Hematopoietic multipotent progenitor cell treated with erythropoietin and hydrocortisone succinate and interleukin-3 and kit ligand, for 17 days (in vitro differentiated cells): Measurements from ENCODE around the gene PDP2.
"Not testable (repeated sequence)": the region's sequence is repeated elsewhere in the genome, so short reads cannot be mapped to it uniquely, and the experiment has no call there.

Source experiments
- DNase-seq: peaks from one replicate; pipeline ENCODE4 v3.0.0-alpha.2; 2015; ENCODE audit warnings: low spot score

PDP2 gene

DNA sequence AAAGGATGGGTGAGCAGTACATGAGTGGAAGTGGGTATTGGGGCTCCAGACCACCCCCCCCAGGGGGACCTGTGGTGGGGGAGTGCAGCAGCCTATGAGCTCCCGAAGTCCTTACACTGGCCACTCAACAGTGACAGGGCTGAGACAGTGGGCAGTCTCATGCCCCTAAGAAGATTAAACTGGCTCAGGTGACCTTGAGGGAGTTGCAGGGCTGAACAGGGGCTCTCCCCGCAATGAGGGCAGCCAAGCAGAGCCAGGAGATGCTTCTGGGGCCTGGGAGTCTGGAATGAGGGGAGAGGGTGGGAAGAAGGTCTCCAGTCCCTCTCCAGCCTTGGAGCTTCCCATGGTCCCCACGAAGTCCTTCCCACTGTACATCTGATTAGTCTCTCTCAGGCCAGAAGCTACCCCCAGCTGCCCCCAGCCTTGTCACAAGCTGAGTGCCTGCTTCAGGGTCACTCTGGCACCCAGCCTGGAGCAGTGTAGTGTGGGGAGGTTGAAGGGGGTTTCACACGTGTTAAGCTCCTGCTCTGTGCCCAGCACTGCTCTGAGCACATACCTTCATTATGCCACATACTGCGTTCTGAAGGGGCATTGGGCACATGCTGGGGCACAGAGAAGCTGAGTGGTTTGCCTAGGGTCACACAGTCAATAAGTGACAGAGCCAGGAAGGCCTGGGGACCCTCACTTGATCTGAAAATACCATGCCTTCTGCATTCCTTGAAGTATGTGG lies 39.4 kb downstream of the PDP2 start:
- no peak for DNase-seq

DNA sequence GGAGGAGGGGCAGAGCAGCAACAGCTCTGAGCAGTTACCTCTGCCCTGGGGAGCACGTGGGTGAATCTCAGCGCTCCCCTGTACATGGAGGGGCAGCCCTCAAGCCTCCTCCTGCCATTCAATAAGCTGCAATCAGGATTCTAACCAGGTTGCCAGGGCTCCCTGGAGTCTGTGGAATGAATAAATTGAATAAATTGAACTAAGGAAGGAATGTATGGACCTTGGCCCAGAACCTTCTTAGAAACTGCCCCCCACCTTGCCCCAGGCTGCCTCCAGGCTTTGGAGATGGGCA lies 39.9 kb downstream of the PDP2 start:
- no peak for DNase-seq

DNA sequence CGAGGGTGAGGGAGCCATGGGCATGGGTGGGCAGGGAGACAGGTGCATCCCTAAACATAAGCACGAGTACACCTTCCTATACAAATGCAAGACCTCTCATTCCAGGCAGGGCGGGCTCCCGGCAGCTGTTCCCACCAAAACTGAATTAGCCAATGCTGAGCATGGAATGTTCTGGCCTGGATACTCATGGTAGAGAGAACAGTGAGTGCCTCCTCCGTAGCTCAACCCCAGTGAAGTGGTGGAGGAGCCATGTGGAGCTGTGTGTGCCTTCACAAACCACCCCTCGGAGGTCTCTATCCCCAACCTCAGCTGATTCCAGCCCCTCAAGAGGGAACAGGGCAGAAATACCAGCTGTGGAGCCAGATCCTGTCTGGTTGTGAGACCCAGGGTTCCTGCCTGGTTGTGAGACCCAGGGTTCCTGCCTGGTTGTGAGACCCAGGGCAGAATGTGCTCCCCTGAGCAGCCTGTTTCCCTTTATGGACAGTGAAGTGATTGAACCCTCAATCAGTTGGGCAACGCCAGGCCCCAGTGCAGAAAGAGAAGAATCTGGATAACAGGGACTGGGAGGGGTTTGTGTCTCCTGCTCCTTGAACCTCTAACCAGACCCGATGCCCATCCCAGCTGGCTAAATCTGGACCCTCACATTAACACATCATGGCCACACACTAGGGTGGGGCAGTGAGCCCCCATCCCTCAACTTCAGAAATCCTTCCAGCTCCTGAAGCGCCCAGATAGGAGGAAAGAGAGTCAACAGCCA lies 40.8 kb downstream of the PDP2 start:
- no peak for DNase-seq

DNA sequence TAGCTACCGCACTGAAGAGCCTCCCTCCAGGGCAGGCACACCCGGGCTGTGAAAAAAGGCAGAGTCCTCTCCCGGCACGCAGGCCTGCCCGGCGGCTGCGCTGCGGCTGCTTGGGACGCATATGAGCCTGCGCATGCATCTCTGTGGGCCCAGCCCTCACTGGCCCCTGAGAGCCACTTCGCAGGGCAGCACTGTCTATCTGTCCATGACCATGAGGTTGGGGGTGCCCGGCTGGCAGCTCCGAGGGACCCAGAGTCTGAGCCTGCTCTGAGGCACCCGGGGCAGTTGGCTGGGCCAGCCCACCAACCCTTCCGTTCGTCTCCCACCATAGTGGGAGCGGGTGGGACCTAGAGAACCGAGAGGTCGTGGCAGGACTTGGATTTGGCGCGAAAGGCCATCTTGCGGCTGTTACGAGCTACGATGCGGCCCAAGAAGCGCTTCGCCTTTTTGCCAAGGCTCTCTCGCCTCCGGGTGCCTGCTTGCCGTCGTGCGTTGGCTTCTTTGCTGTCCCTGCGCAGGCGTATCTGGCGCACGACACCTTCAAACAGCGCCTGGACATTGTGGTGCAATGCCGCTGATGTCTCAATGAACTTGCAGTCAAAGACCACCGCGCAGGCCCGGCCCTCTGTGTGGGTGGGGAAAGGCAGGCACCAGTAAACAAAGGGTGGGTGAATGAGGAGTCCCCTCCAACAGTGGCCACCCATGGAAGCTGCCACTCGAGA lies 41.6 kb downstream of the PDP2 start:
- DNase-seq, result no peak

DNA sequence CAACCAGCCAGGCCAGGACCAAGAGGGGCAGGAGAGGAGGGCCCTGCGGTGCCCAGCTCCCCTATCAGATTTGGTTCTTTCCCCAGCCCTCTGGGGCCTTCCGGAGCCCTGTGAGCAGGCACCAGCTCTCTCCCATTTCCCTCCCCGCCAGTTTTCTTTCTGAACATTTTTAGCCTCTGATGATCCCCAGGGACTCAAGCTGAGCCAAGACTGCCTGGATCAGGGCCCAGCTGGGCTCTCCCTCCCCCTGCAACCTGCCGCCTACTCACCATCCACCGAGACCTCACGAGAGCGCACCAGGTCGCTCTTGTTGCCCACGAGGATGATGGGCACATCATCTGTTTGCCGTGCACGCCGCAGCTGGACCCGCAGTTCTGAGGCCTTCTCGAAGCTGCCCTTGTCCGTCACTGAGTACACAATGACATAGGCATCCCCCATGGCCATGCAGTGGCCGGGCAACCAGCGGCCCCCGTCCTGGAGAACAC lies 43.0 kb downstream of the PDP2 start:
- DNase-seq, result no peak

DNA sequence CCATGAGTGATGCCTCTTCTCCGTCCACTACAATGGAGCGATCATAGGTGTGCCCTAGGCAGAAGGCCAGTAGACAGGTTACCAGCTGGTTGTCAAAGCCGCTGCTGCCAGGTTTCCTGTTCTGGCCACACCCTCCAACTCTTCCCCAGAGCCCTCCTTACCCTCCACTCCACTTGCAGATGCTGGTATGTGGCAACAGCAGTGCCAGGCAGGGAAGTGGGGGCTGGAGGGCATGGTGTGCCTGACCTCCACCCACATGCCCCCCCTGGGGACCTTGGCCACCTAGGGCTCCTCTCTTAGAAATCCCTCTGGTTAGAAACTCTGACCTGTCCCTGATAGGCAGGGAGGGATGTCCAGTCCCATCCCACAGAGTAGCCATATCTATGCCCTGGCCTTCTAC lies 43.6 kb downstream of the PDP2 start:
- no peak for DNase-seq

DNA sequence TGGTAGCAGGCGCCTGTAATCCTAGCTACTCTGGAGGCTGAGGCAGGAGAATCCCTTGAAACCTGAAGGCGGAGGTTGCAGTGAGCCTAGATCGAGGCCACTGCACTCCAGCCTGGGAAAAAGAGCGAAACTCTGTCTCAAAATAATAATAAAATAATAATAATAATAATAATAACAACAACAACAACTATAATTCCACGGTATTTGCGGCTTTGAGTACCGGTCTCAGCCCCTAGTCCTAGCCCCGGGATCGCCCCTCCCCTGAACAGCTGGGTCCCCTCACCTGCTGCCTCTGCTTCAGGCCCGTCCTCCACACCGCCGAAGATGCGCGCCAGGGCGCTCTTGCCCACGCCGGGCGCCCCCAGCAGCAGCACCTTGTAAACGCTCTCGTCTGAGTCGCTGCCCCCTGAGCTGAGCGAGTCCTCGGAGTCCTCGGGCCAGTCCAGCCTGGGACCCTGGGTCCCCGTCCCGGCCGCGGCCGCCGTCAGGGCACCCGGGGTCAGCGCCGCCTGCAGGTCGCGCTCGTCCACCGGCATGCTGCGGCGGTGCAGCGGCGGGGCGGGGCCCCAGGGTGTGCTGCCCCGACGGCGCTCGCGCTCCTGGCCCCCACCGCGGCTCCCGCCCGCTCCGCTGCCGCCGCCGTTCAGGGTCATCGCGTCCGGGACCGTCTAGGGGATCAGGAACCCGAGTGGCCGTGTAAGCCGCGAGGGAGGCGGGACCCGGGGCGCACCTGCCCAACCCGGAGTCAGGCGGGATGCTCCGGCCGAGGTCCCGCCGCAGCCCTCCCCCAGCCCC lies 44.4 kb downstream of the PDP2 start:
- DNase-seq, result peak; percentile 23

DNA sequence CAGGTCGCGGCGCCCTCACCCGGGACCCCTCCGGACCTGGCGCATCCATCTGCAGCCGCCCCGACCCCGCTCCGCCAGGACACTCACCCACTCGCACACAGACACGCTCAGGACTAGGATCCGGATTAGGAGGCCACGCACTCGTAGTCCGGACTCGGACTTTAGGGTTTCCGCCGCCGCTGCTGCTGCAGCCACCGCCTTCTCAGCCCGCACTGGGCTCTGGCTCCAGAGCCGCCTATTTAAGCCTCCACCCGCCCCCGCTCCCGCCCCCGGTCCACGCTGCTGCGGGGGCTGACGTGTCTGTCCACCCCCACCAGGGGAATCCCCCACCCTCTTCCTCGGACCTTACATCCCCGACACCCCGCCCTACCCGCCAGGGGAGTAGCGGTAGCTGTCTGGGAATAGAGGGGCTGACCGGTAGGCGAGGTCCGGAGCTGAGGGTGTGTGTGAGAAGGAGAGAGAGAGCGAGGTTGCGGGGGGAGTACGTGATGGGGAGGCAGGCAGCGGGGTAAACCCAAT lies 45.1 kb downstream of the PDP2 start, which contains the start of gene RRAD:
TSS of gene RRAD (minus strand) at position 214 of the 519 bp plus-strand sequence. CDS start 356 bp downstream, outside the sequence.
- DNase-seq, result no peak

DNA sequence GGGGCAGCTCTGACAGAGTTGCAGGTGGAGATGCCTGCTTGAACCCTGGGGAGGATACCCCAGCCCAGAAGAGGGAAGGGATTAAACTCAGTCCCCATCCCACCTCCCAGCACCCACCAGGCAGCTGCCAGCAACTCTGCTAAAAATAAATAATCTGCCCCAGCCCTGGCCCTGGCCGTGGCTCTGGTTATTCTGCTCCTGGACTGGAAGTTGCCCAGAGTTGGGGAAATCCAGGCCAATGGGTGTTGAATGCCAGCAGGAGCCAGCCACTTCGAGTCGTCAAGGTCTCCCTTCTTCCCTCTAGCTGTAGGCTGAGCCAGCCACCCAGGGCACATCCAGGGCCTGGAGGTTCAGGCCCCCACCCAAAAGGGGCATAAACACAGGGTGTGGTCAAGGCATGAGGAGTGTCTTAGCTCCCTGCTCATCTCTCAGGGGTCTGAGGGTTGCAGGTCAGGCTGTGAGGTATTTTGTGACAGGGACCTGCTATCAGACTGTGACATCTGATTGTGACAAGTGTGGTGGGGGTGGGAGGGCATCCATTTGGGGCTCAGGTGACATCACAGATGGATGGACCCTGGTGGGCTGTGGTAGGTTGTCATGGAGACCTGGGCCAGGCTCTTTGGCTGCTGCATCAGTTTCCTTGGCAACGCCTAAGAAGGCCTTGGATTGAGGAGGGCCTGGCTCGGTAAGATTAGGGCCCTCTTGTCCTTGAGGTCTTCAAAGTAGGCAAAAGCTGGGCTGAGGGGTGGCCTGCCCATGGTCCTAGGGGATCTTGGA lies 46.0 kb downstream of the PDP2 start:
- no peak for DNase-seq

DNA sequence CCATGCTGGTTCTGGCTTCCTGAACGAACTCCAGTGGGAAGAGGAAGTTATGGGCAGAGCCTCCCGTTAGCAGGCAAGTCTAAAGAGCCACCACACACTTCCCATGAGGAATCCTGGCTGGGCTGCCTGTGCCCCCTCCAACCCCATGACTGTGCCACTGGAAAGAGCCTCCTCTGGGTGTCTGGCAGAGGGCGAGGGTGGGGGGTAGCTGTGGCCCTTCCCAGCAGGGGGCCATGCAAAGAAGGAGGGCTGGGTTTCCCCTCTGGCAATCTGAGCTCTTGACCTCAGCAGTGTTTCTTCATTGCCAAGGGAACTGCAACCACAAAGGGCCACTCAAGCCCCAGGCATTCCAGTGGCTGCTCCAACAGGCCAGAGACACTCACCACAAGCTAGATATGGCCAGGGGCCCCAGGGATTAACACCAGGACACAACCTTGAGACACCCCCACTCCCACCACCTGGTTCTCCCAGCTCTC lies 46.7 kb downstream of the PDP2 start:
- no peak for DNase-seq

DNA sequence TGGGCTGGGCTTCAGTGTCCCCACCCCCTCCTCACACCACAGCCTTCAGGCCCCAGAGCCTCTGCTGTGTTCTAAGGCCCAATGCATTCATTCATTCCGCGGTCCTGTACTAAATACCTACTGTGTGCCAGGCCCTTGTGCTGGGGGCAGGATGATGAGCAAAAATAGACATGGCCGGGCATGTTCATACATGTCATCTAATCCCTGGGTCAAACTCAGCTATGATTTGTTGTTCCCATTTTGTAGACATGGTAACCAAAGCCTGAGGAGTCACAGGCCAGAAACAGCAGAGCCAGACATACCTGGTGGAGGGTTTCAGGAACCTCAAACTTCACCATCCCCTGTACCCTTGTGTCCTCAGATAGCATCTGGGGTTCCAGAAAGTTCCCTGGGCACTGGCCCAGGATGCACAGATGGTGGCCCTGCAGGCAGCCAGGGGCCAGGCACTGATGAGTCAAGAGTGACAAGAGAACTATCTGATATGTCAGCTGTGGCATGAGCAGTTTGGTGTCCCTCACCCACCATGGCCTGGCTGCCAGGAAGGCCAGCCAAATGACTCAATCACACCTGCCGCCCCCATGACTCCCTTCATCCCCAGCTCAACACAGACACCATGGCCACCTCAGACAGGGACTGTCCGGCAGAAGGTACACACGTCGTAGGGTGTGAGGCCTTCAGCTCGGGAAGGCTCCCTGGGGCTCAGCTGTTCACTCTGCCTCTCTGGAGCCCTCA lies 47.8 kb downstream of the PDP2 start:
- peak; percentile 68 for DNase-seq

DNA sequence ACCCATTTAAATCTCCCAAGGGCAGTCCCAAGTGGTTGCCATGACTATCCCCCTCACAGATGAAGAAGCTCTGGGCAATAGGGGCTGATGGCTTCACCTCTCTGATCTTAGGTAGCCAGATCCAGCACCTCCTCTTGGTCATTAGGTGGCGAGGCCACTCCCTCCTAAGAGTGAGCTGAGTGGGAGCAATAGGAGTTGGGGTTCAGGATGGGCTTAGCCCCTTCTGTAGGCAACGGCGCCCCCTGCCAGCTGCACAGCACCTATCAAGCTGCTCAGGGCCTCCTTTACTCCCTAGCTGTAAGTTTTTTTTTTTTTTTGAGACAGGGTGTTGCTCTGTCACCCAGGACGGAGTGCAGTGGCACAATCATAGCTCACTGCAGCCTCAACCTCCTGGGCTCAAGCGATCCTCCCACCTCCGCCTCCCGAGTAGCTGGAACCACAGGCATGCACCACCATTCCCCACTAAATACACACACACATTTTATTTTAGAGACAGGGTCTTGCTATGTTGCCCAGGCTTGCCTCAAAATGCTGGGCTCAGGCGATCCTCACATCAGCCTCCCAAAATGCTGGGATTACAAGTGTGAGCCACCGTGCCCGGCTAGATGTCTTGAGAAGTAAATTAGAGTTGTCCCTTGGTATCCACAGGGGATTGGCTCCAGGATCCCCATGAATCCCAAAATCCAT lies 48.5 kb downstream of the PDP2 start:
- peak; percentile 55 for DNase-seq

DNA sequence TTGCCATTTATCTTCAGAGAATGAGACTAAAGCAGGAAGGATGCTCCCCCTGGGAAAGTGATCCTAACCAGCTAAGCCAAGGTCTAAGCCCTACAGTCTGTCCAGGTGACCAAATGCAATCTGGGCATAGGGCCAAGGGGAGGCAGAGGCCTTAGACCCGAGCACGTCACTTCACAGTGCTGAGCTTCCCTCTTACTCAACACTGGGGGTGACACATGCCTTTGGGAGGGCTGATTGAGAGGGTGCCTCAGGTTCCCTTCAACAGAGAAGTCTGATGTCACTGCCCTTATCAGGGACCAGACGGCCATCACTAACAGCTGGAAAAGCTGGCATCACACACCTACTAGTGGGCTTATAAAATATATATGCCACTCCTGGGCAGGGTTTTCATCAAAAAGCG lies 49.9 kb downstream of the PDP2 start:
- DNase-seq, result peak; percentile 76

DNA sequence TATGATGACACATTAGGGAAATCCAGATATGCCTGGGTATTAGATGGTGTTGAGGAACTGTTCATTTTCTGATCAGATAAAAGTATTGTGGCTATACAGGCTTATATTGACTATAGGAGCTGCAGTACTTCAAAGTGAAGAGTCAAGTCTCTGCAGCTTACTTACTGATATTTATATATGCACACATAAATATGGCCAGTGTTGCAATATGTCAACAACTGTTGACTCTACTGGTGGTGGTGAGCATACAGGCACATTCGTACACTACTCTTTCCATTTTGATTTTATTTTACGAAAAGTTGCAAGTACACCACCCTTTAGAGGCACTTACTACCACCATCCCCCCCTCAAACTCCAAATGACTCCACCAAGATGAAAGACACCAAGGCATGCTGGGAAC lies 51.4 kb downstream of the PDP2 start:
- DNase-seq, result no peak

DNA sequence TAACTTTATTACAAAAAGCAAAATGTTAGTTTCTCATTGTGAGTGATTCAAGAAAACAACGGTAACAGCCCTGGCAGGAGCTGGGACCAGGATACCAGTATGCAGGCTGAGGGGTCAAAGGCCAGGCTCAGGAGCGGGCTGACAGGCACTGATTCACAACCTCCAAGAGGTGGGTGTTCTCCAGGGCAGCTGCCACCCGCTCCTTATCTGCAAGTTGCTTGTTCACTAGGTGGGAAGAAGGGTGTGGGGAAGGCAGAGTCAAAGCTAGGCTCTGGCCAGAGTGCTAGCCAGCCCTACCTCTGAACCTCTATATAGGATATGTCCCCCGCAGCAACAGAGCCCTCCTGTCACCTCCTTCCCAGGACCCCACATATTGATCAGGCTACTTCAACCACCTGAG lies 51.8 kb downstream of the PDP2 start:
- no peak for DNase-seq

DNA sequence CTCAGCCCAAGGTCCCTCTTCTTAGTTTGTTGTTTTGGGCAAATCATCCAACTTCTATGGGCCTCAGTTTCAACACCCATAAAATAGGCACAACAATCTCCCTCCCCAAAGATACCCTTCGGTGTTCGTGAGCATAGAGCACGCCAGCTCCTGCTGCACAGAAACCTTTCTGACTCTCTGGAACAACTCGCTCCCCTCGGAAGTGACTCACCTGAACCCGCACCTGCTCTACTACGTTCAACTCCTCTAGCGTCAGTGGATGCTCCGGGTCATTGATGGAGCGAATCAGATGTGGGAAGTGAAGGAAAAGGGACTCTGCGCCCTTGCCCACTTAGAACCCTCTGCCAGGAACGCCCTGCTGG lies 53.4 kb downstream of the PDP2 start:
- DNase-seq, result no peak

DNA sequence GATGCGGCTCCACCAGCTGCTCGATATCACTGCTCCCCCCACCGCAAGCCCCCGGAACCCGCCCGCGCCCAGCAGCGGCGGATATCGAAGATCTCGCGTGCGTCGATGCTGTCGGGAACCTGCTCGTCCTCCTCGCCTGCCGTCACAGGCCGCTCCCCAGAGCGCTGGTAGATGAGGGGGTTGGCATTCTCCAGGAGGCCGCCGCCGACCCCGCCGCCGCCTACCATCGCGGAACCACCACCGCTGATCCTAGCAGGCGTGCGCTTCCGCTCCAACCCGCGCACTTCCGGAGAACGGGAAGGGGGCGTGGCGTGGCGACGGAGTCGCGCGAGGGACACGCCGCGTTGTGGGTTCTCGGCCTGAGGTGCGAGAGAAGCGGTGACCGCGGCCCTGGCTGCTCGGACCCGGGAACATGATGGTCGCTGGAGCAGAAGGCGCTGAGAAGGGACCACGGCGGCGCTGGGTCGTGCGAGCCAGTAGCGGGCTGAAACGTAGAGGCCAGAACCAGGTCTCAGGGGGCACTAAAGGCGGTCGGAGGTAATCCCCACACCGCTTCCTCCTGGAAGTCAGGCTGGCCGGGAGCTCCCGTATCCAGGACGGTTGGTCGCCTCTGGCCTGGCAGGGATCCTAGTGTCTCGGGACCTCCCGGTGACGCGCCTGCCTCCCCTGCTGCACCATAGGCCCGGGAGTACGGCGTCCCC lies 54.0 kb downstream of the PDP2 start, which contains the start of gene CIAO2B:
TSS of gene CIAO2B (minus strand) at position 265 of the 701 bp plus-strand sequence. CDS start at position 227, 38 bp downstream.
- peak; percentile 87 for DNase-seq

DNA sequence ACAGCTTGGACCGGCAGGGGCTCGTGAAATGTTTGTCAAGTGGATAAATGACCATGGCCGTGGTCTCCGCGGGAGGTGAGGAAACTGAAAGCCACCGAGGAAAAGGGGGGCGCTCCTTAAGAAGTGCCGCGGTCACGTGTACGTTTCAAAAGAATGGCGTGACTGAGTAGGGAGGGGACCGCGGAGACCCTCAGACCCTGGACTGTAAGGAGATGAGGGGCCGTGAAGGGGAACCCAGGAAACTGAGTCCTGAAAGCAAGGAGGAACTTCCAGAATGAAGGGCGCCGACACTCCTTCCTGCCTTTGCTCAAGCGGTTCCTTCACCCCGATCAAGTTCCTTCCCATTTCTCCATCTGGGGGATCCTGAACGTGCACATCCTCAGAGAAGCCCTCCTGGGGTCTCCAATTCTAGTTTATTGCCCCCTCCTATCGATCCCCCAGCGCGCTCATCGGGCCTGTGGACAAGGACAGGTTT lies 54.6 kb downstream of the PDP2 start:
- not testable (repeated sequence) for DNase-seq
